RWPE1 (cell line): ENCODE results near the gene ARMC8.

ENCODE experiments used
- CTCF ChIA-PET: fragments of 350-600 bp; sonication (Branson Sonifier 250); formaldehyde crosslinking; extraction: SDS; loops from one replicate; lab custom pipeline; 2021; lab: Yijun Ruan, JAX
- POLR2A ChIA-PET: fragments of 400-600 bp; formaldehyde crosslinking; extraction: SDS; loops from one replicate; lab custom pipeline; 2020; ENCODE audit warnings: antibody characterized with exemption; ENCODE audit not compliant: low non-redundant PET; lab: Yijun Ruan, JAX
- DNase-seq: peaks from one replicate; pipeline ENCODE4 v3.0.0; 2012; ENCODE audit warnings: low spot score
- H3K27ac ChIP-seq: fragments of 450-650 bp; 2 replicates; pipeline ENCODE4 v1.5.1; 2017
- TF ChIP-seq, protein P1 (sequence below): fragments of 450-650 bp; conservative IDR thresholded peaks from 2 replicates; pipeline ENCODE4 v1.5.1; 2017; ENCODE audit warnings: low read depth, mild to moderate bottlenecking

ARMC8 gene

DNA sequence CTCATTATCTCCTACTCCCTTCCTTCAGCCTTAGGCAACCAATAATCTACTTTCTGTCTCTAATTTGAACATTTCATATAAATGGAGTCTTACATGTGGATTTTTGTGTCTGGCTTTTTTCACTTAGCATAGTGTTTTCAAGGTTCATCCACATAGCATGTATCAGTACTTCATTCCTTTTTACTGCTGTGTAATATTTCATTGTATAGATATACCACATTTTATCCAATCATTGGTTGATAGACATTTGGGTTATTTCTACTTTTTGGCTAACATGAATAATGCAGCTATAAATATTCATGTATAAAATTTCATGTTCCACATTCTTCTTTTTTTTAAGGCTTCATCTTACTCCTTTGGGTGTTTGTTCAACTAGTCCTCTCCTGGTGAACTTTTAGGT lies 32.6 kb upstream of the ARMC8 start:
- ChIA-PET POLR2A (no interaction called here), CTCF (no interaction called here)
- DNase-seq, result no peak

GRCh38 chr3:138157743-138158142 lies 29.4 kb upstream of the ARMC8 start:
- H3K27ac ChIP-seq, result no peak overlapping the region
- POLR2A ChIA-PET, result no interaction called here
- DNase-seq, result no peak
- CTCF ChIA-PET, result no interaction called here
- TF ChIP-seq, protein P1, sequence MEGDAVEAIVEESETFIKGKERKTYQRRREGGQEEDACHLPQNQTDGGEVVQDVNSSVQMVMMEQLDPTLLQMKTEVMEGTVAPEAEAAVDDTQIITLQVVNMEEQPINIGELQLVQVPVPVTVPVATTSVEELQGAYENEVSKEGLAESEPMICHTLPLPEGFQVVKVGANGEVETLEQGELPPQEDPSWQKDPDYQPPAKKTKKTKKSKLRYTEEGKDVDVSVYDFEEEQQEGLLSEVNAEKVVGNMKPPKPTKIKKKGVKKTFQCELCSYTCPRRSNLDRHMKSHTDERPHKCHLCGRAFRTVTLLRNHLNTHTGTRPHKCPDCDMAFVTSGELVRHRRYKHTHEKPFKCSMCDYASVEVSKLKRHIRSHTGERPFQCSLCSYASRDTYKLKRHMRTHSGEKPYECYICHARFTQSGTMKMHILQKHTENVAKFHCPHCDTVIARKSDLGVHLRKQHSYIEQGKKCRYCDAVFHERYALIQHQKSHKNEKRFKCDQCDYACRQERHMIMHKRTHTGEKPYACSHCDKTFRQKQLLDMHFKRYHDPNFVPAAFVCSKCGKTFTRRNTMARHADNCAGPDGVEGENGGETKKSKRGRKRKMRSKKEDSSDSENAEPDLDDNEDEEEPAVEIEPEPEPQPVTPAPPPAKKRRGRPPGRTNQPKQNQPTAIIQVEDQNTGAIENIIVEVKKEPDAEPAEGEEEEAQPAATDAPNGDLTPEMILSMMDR, result no peak

More for the DNA sequence above, 32.6 kb upstream of the ARMC8 start:
- TF ChIP-seq, protein P1, result no peak
- H3K27ac ChIP-seq, result no peak overlapping the region

DNA sequence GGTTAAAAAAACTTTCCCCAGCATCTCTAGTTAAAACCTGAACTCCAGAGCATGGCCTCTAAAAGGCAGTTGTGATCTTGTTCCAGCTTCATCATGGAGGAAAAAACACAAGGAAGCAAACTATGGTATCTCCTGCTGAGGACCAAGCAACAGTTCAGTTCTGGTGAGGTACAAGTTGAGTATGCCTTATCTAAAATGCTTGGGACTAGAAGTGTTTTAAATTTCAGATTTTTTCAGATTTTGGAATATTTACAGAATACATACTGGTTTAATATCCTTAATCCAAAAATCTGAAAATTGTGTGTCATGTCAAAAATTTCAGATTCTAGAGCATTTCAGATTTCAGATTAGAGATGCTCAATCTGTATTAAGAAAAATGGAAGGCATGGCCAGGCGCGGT lies 22.0 kb upstream of the ARMC8 start:
- DNase-seq, result no peak
- ChIA-PET POLR2A (no interaction called here), CTCF (no interaction called here)
- H3K27ac ChIP-seq, result no peak overlapping the region
- TF ChIP-seq, protein P1, result no peak

DNA sequence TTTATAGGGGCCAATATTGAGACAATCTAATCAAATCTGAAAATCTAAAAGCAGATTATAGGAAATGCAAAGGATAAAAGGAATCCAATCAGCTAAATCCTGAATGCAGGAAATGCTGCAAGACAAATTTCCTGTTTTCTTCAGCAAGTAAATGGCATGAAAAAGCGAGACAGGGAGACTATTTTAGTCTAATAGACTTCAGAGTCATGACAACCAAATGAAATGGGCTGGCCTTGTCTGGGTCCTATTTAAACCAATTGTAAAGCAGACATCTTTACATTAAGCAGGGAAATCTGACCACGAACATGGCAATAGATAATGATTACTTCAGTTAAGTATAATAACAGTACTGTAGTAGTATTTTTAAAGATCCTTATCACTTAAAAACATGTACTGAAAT lies 14.5 kb upstream of the ARMC8 start:
- TF ChIP-seq, protein P1, result no peak
- no peak for DNase-seq
- no peak overlapping the region for H3K27ac ChIP-seq
- ChIA-PET CTCF (no interaction called here), POLR2A (interaction anchor here (0.6 kb wide), 1 partner anchor 92 kb away, joined by 5 read pairs; no protein-coding TSS in a partner anchor)

- DNase-seq, result no peak
- CTCF ChIA-PET, result interaction anchor here (0.6 to 0.9 kb wide), 7 partner anchors 15 to 1846 kb away, joined by 3 read pairs; no protein-coding TSS in a partner anchor
- peak overlapping the region; percentile 92 for H3K27ac ChIP-seq
- TF ChIP-seq, protein P1, result no peak
- POLR2A ChIA-PET, result no interaction called here
Observed at GRCh38 chr3:138173769-138174420, 13.2 kb upstream of the ARMC8 start.

- CTCF ChIA-PET, result interaction anchor here (0.7 kb wide), 2 partner anchors 178 to 419 kb away, joined by 3 read pairs; no protein-coding TSS in a partner anchor
- TF ChIP-seq, protein P1, result no peak
- peak; percentile 78 for DNase-seq
- peak within 1 kb of the TSS; percentile 92 for H3K27ac ChIP-seq
- POLR2A ChIA-PET, result no interaction called here
Observed at GRCh38 chr3:138174421-138175131, 12.5 kb upstream of the ARMC8 start, which contains the start of gene DBR1. Gene DBR1, minus strand, starts transcription at chr3:138174921. Its CDS starts 126 bp downstream, at chr3:138174795.
